ENCODE measurements around the gene TGFBR3.

Gene TGFBR3

DNA sequence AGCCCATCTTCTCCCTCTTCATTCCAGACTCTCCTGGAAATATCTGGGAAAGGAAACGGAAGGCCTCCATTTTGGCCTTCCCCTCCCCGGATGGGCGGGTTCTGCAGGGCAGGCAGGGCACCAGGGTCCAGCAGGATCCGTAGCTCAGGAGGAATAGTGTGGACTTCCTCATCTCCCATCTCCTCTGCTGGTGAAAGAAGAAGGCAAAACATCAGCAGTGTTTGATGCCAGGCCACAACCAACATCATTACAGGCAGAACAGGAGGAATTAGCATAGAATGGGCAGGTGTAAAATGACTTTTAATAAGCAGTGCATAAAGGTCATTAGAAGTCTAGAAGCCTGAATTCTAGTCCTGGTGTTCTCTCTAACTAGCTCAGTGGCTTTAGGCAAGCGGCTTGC is 165.9 kb downstream of the TGFBR3 start:
- H3K9ac ChIP-seq (ENCODE audit: low read length): no peak overlapping the region

DNA sequence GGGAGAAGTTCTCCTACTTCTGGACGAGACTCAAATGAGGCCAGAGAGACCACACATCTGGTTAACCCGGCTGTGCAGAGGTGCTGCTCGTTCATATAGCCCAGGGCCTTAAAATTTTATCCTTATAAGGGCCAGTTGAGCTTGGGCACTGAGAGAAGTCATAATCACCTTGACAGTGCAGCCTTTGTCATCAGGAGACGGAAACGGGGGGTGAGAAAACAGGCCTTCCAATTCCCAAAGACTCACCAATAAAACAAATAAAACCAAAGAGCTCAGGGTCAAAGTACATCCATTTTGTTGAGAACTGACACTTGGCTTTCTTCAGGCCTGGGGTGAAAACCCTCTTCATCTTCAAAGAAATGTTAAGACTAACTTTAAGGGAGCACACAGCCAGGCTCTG is 167.1 kb downstream of the TGFBR3 start:
- H2AFZ ChIP-seq (ENCODE audit: low read depth, low read length): no peak overlapping the region
- no peak overlapping the region for H3K4me3 ChIP-seq (ENCODE audit: low read length)
- no peak overlapping the region for H3K4me2 ChIP-seq (ENCODE audit: low read length)
- no peaks in the 10 kb centered on the region for H3K4me1 ChIP-seq (ENCODE audit: low read length)
- no peak for TF ChIP-seq EZH2phosphoT487 (IDR thresholded peaks at IDR 0.05; ENCODE audit: low read depth)
- TF ChIP-seq, protein P1, sequence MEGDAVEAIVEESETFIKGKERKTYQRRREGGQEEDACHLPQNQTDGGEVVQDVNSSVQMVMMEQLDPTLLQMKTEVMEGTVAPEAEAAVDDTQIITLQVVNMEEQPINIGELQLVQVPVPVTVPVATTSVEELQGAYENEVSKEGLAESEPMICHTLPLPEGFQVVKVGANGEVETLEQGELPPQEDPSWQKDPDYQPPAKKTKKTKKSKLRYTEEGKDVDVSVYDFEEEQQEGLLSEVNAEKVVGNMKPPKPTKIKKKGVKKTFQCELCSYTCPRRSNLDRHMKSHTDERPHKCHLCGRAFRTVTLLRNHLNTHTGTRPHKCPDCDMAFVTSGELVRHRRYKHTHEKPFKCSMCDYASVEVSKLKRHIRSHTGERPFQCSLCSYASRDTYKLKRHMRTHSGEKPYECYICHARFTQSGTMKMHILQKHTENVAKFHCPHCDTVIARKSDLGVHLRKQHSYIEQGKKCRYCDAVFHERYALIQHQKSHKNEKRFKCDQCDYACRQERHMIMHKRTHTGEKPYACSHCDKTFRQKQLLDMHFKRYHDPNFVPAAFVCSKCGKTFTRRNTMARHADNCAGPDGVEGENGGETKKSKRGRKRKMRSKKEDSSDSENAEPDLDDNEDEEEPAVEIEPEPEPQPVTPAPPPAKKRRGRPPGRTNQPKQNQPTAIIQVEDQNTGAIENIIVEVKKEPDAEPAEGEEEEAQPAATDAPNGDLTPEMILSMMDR (IDR thresholded peaks at IDR 0.05; ENCODE audit: low read depth, low read length): no peak
- H3K9me3 ChIP-seq (ENCODE audit: insufficient read depth, low read length): no peaks in the 10 kb centered on the region
- H3K27me3 ChIP-seq (ENCODE audit: low read depth, low read length): no peaks in the 10 kb centered on the region
- H3K27ac ChIP-seq (ENCODE audit: low read length): no peak overlapping the region
- H3K79me2 ChIP-seq (ENCODE audit: low read length): no peaks in the 10 kb centered on the region
- no peaks in the 10 kb centered on the region for H4K20me1 ChIP-seq (ENCODE audit: insufficient read depth, low read length)
- H3K36me3 ChIP-seq (replicated peaks; ENCODE audit: low read depth, low read length): no peaks in the 10 kb centered on the region
- no peak overlapping the region for H3K9ac ChIP-seq (ENCODE audit: low read length)

More for the DNA sequence above, 165.9 kb downstream of the TGFBR3 start:
- no peaks in the 10 kb centered on the region for H3K27me3 ChIP-seq (ENCODE audit: low read depth, low read length)
- H4K20me1 ChIP-seq (ENCODE audit: insufficient read depth, low read length): no peaks in the 10 kb centered on the region
- no peak overlapping the region for H3K27ac ChIP-seq (ENCODE audit: low read length)
- no peaks in the 10 kb centered on the region for H3K4me1 ChIP-seq (ENCODE audit: low read length)
- H3K4me2 ChIP-seq (ENCODE audit: low read length): no peak overlapping the region
- TF ChIP-seq, protein P1 (IDR thresholded peaks at IDR 0.05; ENCODE audit: low read depth, low read length): no peak
- TF ChIP-seq EZH2phosphoT487 (IDR thresholded peaks at IDR 0.05; ENCODE audit: low read depth): no peak
- H2AFZ ChIP-seq (ENCODE audit: low read depth, low read length): no peak overlapping the region
- no peaks in the 10 kb centered on the region for H3K36me3 ChIP-seq (replicated peaks; ENCODE audit: low read depth, low read length)
- no peaks in the 10 kb centered on the region for H3K79me2 ChIP-seq (ENCODE audit: low read length)
- H3K9me3 ChIP-seq (ENCODE audit: insufficient read depth, low read length): no peaks in the 10 kb centered on the region
- H3K4me3 ChIP-seq (ENCODE audit: low read length): no peak overlapping the region

DNA sequence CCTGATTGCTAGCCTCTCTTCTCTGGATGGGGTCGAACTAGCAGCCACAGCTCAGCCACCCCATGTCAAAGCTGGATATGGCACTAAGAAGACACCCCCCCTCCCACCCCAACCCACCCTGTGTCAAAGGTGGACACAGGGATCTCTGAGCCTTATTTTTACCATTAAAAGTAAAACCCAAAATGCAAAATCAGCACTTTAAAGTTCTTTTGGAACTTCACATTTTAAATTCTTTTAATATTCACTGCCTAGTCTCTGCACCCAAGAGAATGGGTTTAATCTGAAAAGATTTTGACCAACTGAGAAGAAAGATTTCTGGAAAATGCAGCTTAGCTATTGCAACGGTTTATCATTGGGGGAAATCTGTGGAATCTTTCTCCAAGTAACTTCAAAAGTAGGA is 167.6 kb downstream of the TGFBR3 start:
- Histone ChIP-seq H3K4me3 (ENCODE audit: low read length) (no peak overlapping the region), H3K27me3 (ENCODE audit: low read depth, low read length) (no peaks in the 10 kb centered on the region), H3K4me1 (ENCODE audit: low read length) (peaks cover 4% of the 10 kb centered on the region), H3K9me3 (ENCODE audit: insufficient read depth, low read length) (no peaks in the 10 kb centered on the region), H3K27ac (ENCODE audit: low read length) (no peak overlapping the region), H2AFZ (ENCODE audit: low read depth, low read length) (no peak overlapping the region), H3K79me2 (ENCODE audit: low read length) (no peaks in the 10 kb centered on the region), H3K4me2 (ENCODE audit: low read length) (no peak overlapping the region), H3K9ac (ENCODE audit: low read length) (no peak overlapping the region), H3K36me3 (replicated peaks; ENCODE audit: low read depth, low read length) (no peaks in the 10 kb centered on the region), H4K20me1 (ENCODE audit: insufficient read depth, low read length) (no peaks in the 10 kb centered on the region)
- no peak for TF ChIP-seq EZH2phosphoT487 (IDR thresholded peaks at IDR 0.05; ENCODE audit: low read depth)
- TF ChIP-seq, protein P1 (IDR thresholded peaks at IDR 0.05; ENCODE audit: low read depth, low read length): no peak

DNA sequence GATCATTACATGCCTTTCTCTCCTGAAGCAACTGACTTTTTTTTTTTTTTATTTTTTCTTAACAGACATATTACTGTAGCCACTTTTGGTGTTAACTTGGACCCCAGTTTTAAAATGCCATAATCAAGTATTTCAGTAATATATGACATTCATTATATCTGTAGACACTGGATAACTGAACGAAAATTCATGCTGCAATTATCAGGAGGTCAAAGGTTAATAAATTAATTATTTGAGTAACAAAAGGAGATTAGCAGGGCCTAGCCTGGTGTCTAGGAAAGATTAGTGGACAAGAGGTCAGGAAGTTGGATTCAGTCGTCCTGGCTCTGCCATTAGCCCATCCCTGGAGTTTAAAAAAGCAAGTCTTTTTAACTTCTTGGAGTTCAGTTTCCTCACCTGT is 168.1 kb downstream of the TGFBR3 start:
- Histone ChIP-seq H3K4me2 (ENCODE audit: low read length) (no peak overlapping the region), H3K27ac (ENCODE audit: low read length) (no peak overlapping the region), H3K4me1 (ENCODE audit: low read length) (peaks cover 9% of the 10 kb centered on the region), H3K27me3 (ENCODE audit: low read depth, low read length) (no peaks in the 10 kb centered on the region), H4K20me1 (ENCODE audit: insufficient read depth, low read length) (no peaks in the 10 kb centered on the region), H2AFZ (ENCODE audit: low read depth, low read length) (no peak overlapping the region), H3K79me2 (ENCODE audit: low read length) (no peaks in the 10 kb centered on the region), H3K9ac (ENCODE audit: low read length) (no peak overlapping the region), H3K9me3 (ENCODE audit: insufficient read depth, low read length) (no peaks in the 10 kb centered on the region), H3K4me3 (ENCODE audit: low read length) (no peak overlapping the region), H3K36me3 (replicated peaks; ENCODE audit: low read depth, low read length) (no peaks in the 10 kb centered on the region)
- no peak for TF ChIP-seq EZH2phosphoT487 (IDR thresholded peaks at IDR 0.05; ENCODE audit: low read depth)
- TF ChIP-seq, protein P1 (IDR thresholded peaks at IDR 0.05; ENCODE audit: low read depth, low read length): no peak

Measured in OCI-LY3 (cell line).